Panc1 (cell line): ENCODE measurements around the gene JPT2. TPM values are rescaled to one million over a fixed set of nuclear protein-coding genes. Genes with fewer than 3 reads are reported as not detected.

Experiments used
- ATAC-seq: fragments of 200-7000 bp; cut with Tn5 transposase; 2 replicates; pipeline ENCODE4 v1.9.1; 2020; ENCODE audit warnings: mild to moderate bottlenecking, moderate library complexity
- BruUV-seq: library from RNA; stranded (reverse); fragments of 400-500 nt; replicated peaks from 2 replicates; lab custom pipeline; 2021; lab: Mats Ljungman, UMichigan
- CTCF ChIA-PET: fragments of 300-600 bp; sonication (Branson Sonifier 250); formaldehyde crosslinking; loops from one replicate; lab custom pipeline; 2022; ENCODE audit warnings: antibody characterized with exemption; lab: Charles Lee
- POLR2A ChIA-PET: fragments of 300-600 bp; sonication (Branson Sonifier 250); formaldehyde crosslinking; loops from one replicate; lab custom pipeline; 2022; ENCODE audit warnings: antibody characterized with exemption; lab: Charles Lee
- DNase-seq: peaks from one replicate; pipeline ENCODE4 v3.0.0-alpha.2; 2010; ENCODE audit warnings: low read depth, low spot score
- H3K27ac ChIP-seq: 2 replicates; pipeline ENCODE4 v1.5.1; 2011; ENCODE audit warnings: mild to moderate bottlenecking, low read length, inconsistent platforms
- H3K27me3 ChIP-seq: fragments of 200-500 bp; sonication (Bioruptor generic); 2 replicates; pipeline ENCODE4 v1.6.0; 2014; ENCODE audit warnings: low read length, inconsistent platforms; ENCODE audit not compliant: control insufficient read depth, insufficient read depth
- H3K36me3 ChIP-seq: fragments of 200-500 bp; sonication (Bioruptor generic); 2 replicates; pipeline ENCODE4 v1.5.1; 2014; ENCODE audit warnings: inconsistent platforms, mild to moderate bottlenecking, low read length, moderate library complexity; ENCODE audit not compliant: control insufficient read depth, insufficient read depth
- H3K4me1 ChIP-seq: 2 replicates; pipeline ENCODE4 v1.5.1; 2011; ENCODE audit warnings: inconsistent platforms, mild to moderate bottlenecking, low read length, moderate library complexity; ENCODE audit not compliant: control insufficient read depth, insufficient read depth
- H3K4me3 ChIP-seq, 2 experiments: 2 replicates each; pipeline ENCODE4 v1.5.1; 2011 to 2012; ENCODE audit warnings: low read depth in 2 of 2, low read length in 2 of 2, mild to moderate bottlenecking in 2 of 2, inconsistent platforms in 1 of 2, moderate library complexity in 1 of 2
- H3K9me3 ChIP-seq: fragments of 200-500 bp; sonication (Bioruptor generic); 2 replicates; pipeline ENCODE4 v1.5.1; 2014; ENCODE audit warnings: low read depth, mild to moderate bottlenecking, inconsistent platforms, low read length, moderate library complexity; ENCODE audit not compliant: control insufficient read depth, insufficient read depth
- POLR2AphosphoS5 ChIP-seq: IDR thresholded peaks from 2 replicates; pipeline ENCODE4 v1.6.1; 2012; ENCODE audit warnings: mild to moderate bottlenecking, low read depth, low read length, moderate library complexity
- SIN3A ChIP-seq: IDR thresholded peaks from 2 replicates; pipeline ENCODE4 v1.6.1; 2012; ENCODE audit warnings: low read depth, mild to moderate bottlenecking, low read length, moderate library complexity, borderline replicate concordance; ENCODE audit not compliant: insufficient read depth
- TCF7L2 ChIP-seq: IDR thresholded peaks from 2 replicates; pipeline ENCODE4 v1.6.1; 2011; ENCODE audit warnings: mild to moderate bottlenecking, low read depth, low read length, inconsistent platforms
- in situ Hi-C: cut with HindIII; loops from 2 replicates; pipeline ENCODE4 v1.10.0; 2016; ENCODE audit warnings: low sequenced_read_pairs, low pct_unique_long_range_greater_than_20kb
- intact Hi-C: fragments of 100-400 bp; cut with micrococcal nuclease; formaldehyde crosslinking; loops from one replicate; pipeline ENCODE4 v1.10.0; 2022; ENCODE audit not compliant: unreplicated experiment
- total RNA-seq: library from RNA; stranded (reverse); gene quantifications from one replicate; pipeline ENCODE4 v1.2.1, GENCODE V29; 2021; ENCODE audit not compliant: unreplicated experiment
- TF ChIP-seq, protein P1 (sequence below), 2 experiments: IDR thresholded peaks; 2 replicates each; pipeline ENCODE4 v1.6.1; 2011 to 2012; ENCODE audit warnings: low read depth in 2 of 2, control low read depth in 1 of 2, low read length in 1 of 2, mild to moderate bottlenecking in 1 of 2, moderate library complexity in 1 of 2; ENCODE audit not compliant: insufficient read depth in 1 of 2
- TF ChIP-seq, protein P2 (sequence below): fragments of 450-650 bp; IDR thresholded peaks from 2 replicates; pipeline ENCODE4 v1.5.1; 2017; ENCODE audit warnings: mild to moderate bottlenecking

The JPT2 gene
- total RNA-seq, 1 experiment from 2014 or later, result 200 TPM

DNA sequence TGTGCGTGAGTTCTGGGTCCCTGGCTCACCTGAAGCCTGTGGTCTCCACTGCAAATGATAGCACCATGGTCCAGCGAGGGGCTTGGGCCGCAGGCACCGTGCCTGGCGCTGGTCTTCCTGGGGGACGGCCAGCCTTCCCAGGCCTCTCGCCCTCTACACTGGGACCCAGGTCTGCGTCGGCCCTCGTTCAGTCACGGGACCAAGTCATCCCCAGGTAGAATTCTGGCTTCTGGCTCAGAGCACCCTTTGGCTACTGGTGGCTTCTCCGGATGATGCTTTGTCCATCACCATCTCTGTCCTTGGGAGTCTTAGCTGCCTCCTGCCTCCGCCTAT is 45.5 kb upstream of the JPT2 start:
- Histone ChIP-seq H3K9me3 (no peaks in the 10 kb centered on the region), H3K4me1 (no peaks in the 10 kb centered on the region), H3K4me3 (no peak overlapping the region), H3K27ac (no peak overlapping the region), H3K36me3 (peaks cover 2% of the 10 kb centered on the region; the same call in 1 of the 2 replicates), H3K27me3 (no peaks in the 10 kb centered on the region)
- ChIA-PET POLR2A (no interaction called here), CTCF (no interaction called here)
- TF ChIP-seq, protein P1, sequence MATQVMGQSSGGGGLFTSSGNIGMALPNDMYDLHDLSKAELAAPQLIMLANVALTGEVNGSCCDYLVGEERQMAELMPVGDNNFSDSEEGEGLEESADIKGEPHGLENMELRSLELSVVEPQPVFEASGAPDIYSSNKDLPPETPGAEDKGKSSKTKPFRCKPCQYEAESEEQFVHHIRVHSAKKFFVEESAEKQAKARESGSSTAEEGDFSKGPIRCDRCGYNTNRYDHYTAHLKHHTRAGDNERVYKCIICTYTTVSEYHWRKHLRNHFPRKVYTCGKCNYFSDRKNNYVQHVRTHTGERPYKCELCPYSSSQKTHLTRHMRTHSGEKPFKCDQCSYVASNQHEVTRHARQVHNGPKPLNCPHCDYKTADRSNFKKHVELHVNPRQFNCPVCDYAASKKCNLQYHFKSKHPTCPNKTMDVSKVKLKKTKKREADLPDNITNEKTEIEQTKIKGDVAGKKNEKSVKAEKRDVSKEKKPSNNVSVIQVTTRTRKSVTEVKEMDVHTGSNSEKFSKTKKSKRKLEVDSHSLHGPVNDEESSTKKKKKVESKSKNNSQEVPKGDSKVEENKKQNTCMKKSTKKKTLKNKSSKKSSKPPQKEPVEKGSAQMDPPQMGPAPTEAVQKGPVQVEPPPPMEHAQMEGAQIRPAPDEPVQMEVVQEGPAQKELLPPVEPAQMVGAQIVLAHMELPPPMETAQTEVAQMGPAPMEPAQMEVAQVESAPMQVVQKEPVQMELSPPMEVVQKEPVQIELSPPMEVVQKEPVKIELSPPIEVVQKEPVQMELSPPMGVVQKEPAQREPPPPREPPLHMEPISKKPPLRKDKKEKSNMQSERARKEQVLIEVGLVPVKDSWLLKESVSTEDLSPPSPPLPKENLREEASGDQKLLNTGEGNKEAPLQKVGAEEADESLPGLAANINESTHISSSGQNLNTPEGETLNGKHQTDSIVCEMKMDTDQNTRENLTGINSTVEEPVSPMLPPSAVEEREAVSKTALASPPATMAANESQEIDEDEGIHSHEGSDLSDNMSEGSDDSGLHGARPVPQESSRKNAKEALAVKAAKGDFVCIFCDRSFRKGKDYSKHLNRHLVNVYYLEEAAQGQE (IDR thresholded peaks at IDR 0.05; ENCODE audit: insufficient read depth in 1 of 2, low read depth in 2 of 2, low read length in 1 of 2), result no peak
- TF ChIP-seq TCF7L2 (no peak), SIN3A (no peak), POLR2AphosphoS5 (no peak)
- TF ChIP-seq, protein P2, sequence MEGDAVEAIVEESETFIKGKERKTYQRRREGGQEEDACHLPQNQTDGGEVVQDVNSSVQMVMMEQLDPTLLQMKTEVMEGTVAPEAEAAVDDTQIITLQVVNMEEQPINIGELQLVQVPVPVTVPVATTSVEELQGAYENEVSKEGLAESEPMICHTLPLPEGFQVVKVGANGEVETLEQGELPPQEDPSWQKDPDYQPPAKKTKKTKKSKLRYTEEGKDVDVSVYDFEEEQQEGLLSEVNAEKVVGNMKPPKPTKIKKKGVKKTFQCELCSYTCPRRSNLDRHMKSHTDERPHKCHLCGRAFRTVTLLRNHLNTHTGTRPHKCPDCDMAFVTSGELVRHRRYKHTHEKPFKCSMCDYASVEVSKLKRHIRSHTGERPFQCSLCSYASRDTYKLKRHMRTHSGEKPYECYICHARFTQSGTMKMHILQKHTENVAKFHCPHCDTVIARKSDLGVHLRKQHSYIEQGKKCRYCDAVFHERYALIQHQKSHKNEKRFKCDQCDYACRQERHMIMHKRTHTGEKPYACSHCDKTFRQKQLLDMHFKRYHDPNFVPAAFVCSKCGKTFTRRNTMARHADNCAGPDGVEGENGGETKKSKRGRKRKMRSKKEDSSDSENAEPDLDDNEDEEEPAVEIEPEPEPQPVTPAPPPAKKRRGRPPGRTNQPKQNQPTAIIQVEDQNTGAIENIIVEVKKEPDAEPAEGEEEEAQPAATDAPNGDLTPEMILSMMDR, result no peak
- intact Hi-C loops (no loop called here), in situ Hi-C loops (no loop called here)
- BruUV-seq, result no TSS peak
- no peak for ATAC-seq
- DNase-seq, result no peak

DNA sequence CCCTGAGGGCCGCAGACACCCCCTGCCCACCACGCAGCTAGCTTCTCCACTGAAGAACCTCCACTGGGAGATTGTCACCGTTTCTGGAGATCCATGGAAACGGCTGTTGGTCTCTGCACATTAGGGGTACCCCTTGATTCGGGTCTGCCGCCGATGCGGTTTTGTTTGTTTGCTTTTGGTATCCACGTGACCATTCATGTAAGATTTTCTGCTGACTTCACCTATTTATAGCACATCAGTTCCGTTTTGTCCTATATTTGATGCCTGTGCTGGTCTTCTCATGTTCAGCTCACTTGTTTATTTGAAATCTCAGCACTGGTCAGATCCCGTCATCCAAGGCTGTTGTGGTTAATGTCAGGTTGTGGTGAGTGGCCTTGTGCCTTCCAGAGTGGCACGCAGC is 44.8 kb upstream of the JPT2 start:
- BruUV-seq, result no TSS peak

More for the DNA sequence above, 44.8 kb upstream of the JPT2 start:
- Histone ChIP-seq H3K4me3 (no peak overlapping the region), H3K27ac (no peak overlapping the region), H3K27me3 (no peaks in the 10 kb centered on the region), H3K9me3 (no peaks in the 10 kb centered on the region), H3K4me1 (no peaks in the 10 kb centered on the region), H3K36me3 (peaks cover 2% of the 10 kb centered on the region; the same call in 1 of the 2 replicates)
- DNase-seq, result no peak
- TF ChIP-seq, protein P1 (IDR thresholded peaks at IDR 0.05; ENCODE audit: insufficient read depth in 1 of 2, low read depth in 2 of 2, low read length in 1 of 2), result no peak
- TF ChIP-seq, protein P2, result no peak
- TF ChIP-seq POLR2AphosphoS5, result no peak
- no peak for TF ChIP-seq TCF7L2
- no peak for TF ChIP-seq SIN3A
- in situ Hi-C loops, result no loop called here
- ATAC-seq, result no peak
- intact Hi-C loops, result no loop called here
- POLR2A ChIA-PET, result no interaction called here
- CTCF ChIA-PET, result no interaction called here
